ENCODE results near the gene RBKS. TPM values are rescaled to one million over a fixed set of nuclear protein-coding genes. Genes with fewer than 3 reads are reported as not detected.

RBKS gene
- total and polyA plus RNA-seq, 2 of the 13 experiments (the other 11 are each of a cell fraction or from before 2014, with no cell fraction given) = 7.7 to 8.3 TPM

GRCh38 chr2:27916293-27916995 is 26.3 kb upstream of the RBKS start (continued):
- no peak for TF ChIP-seq GZF1 (CRISPR knock-in tag; IDR thresholded peaks at IDR 0.05)
- TF ChIP-seq KDM5B (CRISPR knock-in tag; IDR thresholded peaks at IDR 0.05; ENCODE audit: borderline replicate concordance) = no peak
- TF ChIP-seq, protein P1, sequence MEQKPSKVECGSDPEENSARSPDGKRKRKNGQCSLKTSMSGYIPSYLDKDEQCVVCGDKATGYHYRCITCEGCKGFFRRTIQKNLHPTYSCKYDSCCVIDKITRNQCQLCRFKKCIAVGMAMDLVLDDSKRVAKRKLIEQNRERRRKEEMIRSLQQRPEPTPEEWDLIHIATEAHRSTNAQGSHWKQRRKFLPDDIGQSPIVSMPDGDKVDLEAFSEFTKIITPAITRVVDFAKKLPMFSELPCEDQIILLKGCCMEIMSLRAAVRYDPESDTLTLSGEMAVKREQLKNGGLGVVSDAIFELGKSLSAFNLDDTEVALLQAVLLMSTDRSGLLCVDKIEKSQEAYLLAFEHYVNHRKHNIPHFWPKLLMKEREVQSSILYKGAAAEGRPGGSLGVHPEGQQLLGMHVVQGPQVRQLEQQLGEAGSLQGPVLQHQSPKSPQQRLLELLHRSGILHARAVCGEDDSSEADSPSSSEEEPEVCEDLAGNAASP (CRISPR knock-in tag; IDR thresholded peaks at IDR 0.05; ENCODE audit: borderline replicate concordance) = peak; percentile 43; the same call in 1 of the 2 replicates
- TF ChIP-seq, protein P2, sequence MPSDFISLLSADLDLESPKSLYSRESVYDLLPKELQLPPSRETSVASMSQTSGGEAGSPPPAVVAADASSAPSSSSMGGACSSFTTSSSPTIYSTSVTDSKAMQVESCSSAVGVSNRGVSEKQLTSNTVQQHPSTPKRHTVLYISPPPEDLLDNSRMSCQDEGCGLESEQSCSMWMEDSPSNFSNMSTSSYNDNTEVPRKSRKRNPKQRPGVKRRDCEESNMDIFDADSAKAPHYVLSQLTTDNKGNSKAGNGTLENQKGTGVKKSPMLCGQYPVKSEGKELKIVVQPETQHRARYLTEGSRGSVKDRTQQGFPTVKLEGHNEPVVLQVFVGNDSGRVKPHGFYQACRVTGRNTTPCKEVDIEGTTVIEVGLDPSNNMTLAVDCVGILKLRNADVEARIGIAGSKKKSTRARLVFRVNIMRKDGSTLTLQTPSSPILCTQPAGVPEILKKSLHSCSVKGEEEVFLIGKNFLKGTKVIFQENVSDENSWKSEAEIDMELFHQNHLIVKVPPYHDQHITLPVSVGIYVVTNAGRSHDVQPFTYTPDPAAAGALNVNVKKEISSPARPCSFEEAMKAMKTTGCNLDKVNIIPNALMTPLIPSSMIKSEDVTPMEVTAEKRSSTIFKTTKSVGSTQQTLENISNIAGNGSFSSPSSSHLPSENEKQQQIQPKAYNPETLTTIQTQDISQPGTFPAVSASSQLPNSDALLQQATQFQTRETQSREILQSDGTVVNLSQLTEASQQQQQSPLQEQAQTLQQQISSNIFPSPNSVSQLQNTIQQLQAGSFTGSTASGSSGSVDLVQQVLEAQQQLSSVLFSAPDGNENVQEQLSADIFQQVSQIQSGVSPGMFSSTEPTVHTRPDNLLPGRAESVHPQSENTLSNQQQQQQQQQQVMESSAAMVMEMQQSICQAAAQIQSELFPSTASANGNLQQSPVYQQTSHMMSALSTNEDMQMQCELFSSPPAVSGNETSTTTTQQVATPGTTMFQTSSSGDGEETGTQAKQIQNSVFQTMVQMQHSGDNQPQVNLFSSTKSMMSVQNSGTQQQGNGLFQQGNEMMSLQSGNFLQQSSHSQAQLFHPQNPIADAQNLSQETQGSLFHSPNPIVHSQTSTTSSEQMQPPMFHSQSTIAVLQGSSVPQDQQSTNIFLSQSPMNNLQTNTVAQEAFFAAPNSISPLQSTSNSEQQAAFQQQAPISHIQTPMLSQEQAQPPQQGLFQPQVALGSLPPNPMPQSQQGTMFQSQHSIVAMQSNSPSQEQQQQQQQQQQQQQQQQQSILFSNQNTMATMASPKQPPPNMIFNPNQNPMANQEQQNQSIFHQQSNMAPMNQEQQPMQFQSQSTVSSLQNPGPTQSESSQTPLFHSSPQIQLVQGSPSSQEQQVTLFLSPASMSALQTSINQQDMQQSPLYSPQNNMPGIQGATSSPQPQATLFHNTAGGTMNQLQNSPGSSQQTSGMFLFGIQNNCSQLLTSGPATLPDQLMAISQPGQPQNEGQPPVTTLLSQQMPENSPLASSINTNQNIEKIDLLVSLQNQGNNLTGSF (CRISPR knock-in tag; IDR thresholded peaks at IDR 0.05) = no peak
- TF ChIP-seq FOXA1 (IDR thresholded peaks at IDR 0.05) = no peak
- peak; percentile 22; the same call in 1 of the 2 replicates for TF ChIP-seq FOXA1 (CRISPR knock-in tag; IDR thresholded peaks at IDR 0.05)
- no peak for TF ChIP-seq SP140L (CRISPR knock-in tag; IDR thresholded peaks at IDR 0.05; ENCODE audit: borderline replicate concordance)
- no peak for TF ChIP-seq RFX3 (CRISPR knock-in tag; IDR thresholded peaks at IDR 0.05)
- TF ChIP-seq HMG20A (CRISPR knock-in tag; IDR thresholded peaks at IDR 0.05; ENCODE audit: borderline replicate concordance) = peak; percentile 76; the same call in 1 of the 2 replicates
- no peak for TF ChIP-seq MATR3 (CRISPR knock-in tag; IDR thresholded peaks at IDR 0.05)
- TF ChIP-seq TOPORS (CRISPR knock-in tag; IDR thresholded peaks at IDR 0.05) = no peak
- no peak for TF ChIP-seq SYNCRIP (IDR thresholded peaks at IDR 0.05; ENCODE audit: insufficient read depth, low read depth, low read length)
- TF ChIP-seq DR1 (CRISPR knock-in tag; IDR thresholded peaks at IDR 0.05) = no peak
- TF ChIP-seq, protein P3, sequence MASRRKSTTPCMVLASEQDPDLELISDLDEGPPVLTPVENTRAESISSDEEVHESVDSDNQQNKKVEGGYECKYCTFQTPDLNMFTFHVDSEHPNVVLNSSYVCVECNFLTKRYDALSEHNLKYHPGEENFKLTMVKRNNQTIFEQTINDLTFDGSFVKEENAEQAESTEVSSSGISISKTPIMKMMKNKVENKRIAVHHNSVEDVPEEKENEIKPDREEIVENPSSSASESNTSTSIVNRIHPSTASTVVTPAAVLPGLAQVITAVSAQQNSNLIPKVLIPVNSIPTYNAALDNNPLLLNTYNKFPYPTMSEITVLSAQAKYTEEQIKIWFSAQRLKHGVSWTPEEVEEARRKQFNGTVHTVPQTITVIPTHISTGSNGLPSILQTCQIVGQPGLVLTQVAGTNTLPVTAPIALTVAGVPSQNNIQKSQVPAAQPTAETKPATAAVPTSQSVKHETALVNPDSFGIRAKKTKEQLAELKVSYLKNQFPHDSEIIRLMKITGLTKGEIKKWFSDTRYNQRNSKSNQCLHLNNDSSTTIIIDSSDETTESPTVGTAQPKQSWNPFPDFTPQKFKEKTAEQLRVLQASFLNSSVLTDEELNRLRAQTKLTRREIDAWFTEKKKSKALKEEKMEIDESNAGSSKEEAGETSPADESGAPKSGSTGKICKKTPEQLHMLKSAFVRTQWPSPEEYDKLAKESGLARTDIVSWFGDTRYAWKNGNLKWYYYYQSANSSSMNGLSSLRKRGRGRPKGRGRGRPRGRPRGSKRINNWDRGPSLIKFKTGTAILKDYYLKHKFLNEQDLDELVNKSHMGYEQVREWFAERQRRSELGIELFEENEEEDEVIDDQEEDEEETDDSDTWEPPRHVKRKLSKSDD (CRISPR knock-in tag; IDR thresholded peaks at IDR 0.05; ENCODE audit: low read depth) = no peak
- TF ChIP-seq RXRA (CRISPR knock-in tag; IDR thresholded peaks at IDR 0.05) = no peak
- TF ChIP-seq MZF1 (CRISPR knock-in tag; IDR thresholded peaks at IDR 0.05; ENCODE audit: borderline replicate concordance) = no peak
- peak; percentile 53; the same call in 1 of the 2 replicates for TF ChIP-seq THAP11 (CRISPR knock-in tag; IDR thresholded peaks at IDR 0.05)
- no peak for TF ChIP-seq GPBP1L1 (CRISPR knock-in tag; IDR thresholded peaks at IDR 0.05)

All from HepG2 (cell line).